Measurements from ENCODE around the gene THAP12.
"Not testable (repeated sequence)": the region's sequence is repeated elsewhere in the genome, so short reads cannot be mapped to it uniquely, and the experiment has no call there.

Gene THAP12

GRCh38 chr11:76406359-76406758, 25.4 kb upstream of the THAP12 start:
- H3K4me1 ChIP-seq, result peaks cover 10 to 26% (median 19%) of the 10 kb centered on the region in 10 experiments
- no peak overlapping the region for H3K9ac ChIP-seq
- H3K4me3 ChIP-seq, result no peak overlapping the region
- no peak overlapping the region for H3K27ac ChIP-seq
- no peak overlapping the region for H3K4me2 ChIP-seq
- H4K20me1 ChIP-seq, result no peaks in the 10 kb centered on the region
- TF ChIP-seq Cebpa-rat (IDR thresholded peaks at IDR 0.05), result no peak
- H3K36me3 ChIP-seq, result no peaks in the 10 kb centered on the region
- H3K27me3 ChIP-seq, result no peaks in the 10 kb centered on the region
- no peaks in the 10 kb centered on the region for H3K9me3 ChIP-seq (replicated peaks in 1 of 11)

DNA sequence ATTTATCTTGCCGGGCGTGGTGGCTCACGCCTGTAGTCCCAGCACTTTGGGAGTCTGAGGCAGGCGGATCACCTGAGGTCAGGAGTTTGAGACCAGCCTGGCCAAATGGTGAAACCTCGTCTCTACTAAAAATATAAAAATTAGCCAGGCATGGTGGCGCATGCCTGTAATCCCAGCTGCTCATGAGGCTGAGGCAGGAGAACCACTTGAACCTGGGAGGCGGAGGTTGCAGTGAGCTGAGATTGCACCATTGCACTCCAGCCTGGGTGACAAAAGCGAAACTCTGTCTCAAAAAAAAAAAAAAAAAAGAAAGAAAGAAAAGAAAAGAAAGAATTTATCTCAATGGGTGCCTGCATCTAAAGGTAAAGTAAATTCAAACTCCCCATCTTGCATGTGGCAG, 20.6 kb upstream of the THAP12 start:
- H3K9me3 ChIP-seq (replicated peaks in 1 of 11); H3K27ac ChIP-seq; H3K4me1 ChIP-seq; H4K20me1 ChIP-seq; H3K4me2 ChIP-seq; H3K4me3 ChIP-seq; H3K27me3 ChIP-seq; H3K9ac ChIP-seq; H3K36me3 ChIP-seq: not testable (repeated sequence)

DNA sequence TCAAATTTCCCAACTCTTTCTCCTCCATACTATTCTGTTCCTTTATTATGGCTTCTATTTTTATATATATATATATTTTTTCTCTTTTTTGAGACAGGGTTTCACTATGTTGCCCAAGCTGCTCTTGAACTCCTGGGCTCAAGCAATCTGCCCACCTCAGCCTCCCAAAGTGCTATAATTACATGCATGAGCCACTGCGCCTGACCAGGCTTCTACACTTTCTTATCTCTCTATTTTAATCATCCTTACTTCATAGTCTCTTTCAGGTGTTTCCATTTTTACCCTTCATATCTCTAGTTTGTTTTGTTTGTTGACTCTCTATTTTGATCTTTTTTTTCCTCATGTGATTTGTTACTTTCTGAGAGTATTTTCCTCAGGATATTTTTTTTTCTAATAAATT, 20.0 kb upstream of the THAP12 start:
- Histone ChIP-seq H3K9ac (no peak overlapping the region), H3K27me3 (no peaks in the 10 kb centered on the region), H3K4me1 (no peaks in the 10 kb centered on the region), H3K27ac (no peak overlapping the region), H4K20me1 (no peaks in the 10 kb centered on the region), H3K36me3 (no peaks in the 10 kb centered on the region), H3K4me3 (no peak overlapping the region), H3K4me2 (no peak overlapping the region), H3K9me3 (replicated peaks in 1 of 11) (no peaks in the 10 kb centered on the region)
- no peak for TF ChIP-seq Cebpa-rat (IDR thresholded peaks at IDR 0.05)

DNA sequence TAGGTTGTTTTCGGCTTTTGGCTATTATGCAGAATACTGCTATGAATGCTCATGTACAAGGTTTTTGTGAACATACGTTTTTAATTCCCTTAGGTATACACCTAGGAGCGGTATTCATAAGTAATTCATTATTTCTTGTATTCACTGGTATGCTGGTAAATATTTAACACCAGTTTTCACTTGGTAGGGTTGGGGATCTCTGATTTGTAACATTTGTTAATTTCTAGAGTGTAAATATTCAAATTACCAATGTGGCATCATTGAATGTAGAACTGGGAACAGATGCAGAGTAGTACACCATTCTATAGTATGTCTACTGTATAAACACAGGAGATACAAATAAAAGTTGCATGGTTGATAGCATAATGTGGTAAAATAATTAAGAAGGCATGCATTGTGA, 16.5 kb upstream of the THAP12 start:
- no peaks in the 10 kb centered on the region for H3K36me3 ChIP-seq
- H3K4me1 ChIP-seq, result no peaks in the 10 kb centered on the region
- no peaks in the 10 kb centered on the region for H4K20me1 ChIP-seq
- no peaks in the 10 kb centered on the region for H3K27me3 ChIP-seq
- no peaks in the 10 kb centered on the region for H3K9me3 ChIP-seq (replicated peaks in 1 of 11)
- H3K27ac ChIP-seq, result no peak overlapping the region
- H3K9ac ChIP-seq, result no peak overlapping the region
- no peak overlapping the region for H3K4me3 ChIP-seq
- TF ChIP-seq Cebpa-rat (IDR thresholded peaks at IDR 0.05), result no peak
- no peak overlapping the region for H3K4me2 ChIP-seq

- no peak for TF ChIP-seq Cebpa-rat (IDR thresholded peaks at IDR 0.05)
- H3K9me3 ChIP-seq (replicated peaks in 1 of 11), result no peaks in the 10 kb centered on the region
- no peaks in the 10 kb centered on the region for H4K20me1 ChIP-seq
- H3K27ac ChIP-seq, result no peak overlapping the region
- no peaks in the 10 kb centered on the region for H3K4me1 ChIP-seq
- no peaks in the 10 kb centered on the region for H3K27me3 ChIP-seq
- H3K36me3 ChIP-seq, result no peaks in the 10 kb centered on the region
- no peak overlapping the region for H3K4me3 ChIP-seq
- H3K4me2 ChIP-seq, result no peak overlapping the region
- no peak overlapping the region for H3K9ac ChIP-seq
Observed at GRCh38 chr11:76395296-76395695, 14.4 kb upstream of the THAP12 start.

DNA sequence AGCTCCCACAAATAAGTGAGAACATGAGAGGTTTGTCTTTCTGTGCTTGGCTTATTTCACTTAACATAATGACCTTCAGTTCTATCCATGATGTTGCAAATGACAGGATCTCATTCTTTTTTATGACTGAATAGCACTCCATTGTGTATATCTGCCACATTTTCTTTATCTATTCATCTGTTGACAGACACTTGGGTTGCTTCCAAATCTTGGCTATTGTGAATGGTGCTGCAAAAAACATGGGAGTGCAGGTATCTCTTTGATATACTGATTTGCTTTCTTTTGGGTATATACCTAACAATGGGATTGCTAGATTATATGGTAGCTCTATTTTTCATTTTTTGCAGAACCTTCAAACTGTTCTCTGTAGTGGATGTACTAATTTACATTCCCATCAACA, 13.5 kb upstream of the THAP12 start:
- no peaks in the 10 kb centered on the region for H4K20me1 ChIP-seq

GRCh38 chr11:76392870-76393269, 11.9 kb upstream of the THAP12 start:
- no peak overlapping the region for H3K4me3 ChIP-seq
- peak overlapping the region in 2 of 11 experiments; percentile 9 to 49; a peak in 1 of 22 replicates for H3K27ac ChIP-seq
- no peaks in the 10 kb centered on the region for H3K9me3 ChIP-seq (replicated peaks in 1 of 11)
- H3K36me3 ChIP-seq, result no peaks in the 10 kb centered on the region
- H3K4me1 ChIP-seq, result no peaks in the 10 kb centered on the region
- H4K20me1 ChIP-seq, result no peaks in the 10 kb centered on the region
- no peak overlapping the region for H3K9ac ChIP-seq
- H3K4me2 ChIP-seq, result no peak overlapping the region
- no peak for TF ChIP-seq Cebpa-rat (IDR thresholded peaks at IDR 0.05)
- H3K27me3 ChIP-seq, result no peaks in the 10 kb centered on the region

More for the DNA sequence above, 13.5 kb upstream of the THAP12 start:
- no peaks in the 10 kb centered on the region for H3K9me3 ChIP-seq (replicated peaks in 1 of 11)
- TF ChIP-seq Cebpa-rat (IDR thresholded peaks at IDR 0.05), result no peak
- no peak overlapping the region for H3K9ac ChIP-seq
- no peak overlapping the region for H3K4me2 ChIP-seq
- no peaks in the 10 kb centered on the region for H3K27me3 ChIP-seq
- H3K4me1 ChIP-seq, result no peaks in the 10 kb centered on the region
- H3K27ac ChIP-seq, result no peak overlapping the region
- no peaks in the 10 kb centered on the region for H3K36me3 ChIP-seq
- H3K4me3 ChIP-seq, result no peak overlapping the region

DNA sequence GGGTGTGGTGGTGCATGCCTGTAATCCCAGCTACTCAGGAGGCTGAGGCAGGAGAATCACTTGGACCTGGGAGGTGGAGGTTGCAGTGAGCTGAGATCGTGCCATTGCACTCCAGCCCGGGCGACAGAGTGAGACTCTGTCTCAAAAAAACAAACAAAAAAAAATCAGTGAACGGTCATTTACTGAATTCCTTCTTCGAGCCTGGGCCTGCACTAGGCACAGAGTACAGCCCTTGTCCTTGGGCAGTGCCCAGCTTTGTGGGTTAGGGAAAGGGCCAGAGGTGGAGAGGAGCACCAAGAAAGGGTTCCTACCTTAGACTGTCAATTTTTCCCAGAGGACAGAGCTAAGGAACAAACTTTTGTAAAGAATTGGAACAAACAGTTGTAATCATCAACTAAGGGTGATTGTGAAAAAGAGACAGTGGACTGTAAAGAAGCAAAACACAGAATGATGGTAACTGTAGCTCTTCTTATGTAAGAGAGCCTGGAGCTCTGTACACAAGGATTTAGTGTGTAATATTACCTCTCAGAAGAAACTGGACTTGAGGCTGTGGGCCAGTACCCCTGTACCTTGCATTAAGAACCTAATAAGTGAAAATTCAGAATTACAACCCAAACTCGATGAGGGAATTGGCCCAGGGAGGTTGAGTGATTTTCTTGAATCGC, 11.0 kb upstream of the THAP12 start:
- Histone ChIP-seq H3K9me3 (replicated peaks in 1 of 11) (no peaks in the 10 kb centered on the region), H3K9ac (no peak overlapping the region), H3K4me1 (no peaks in the 10 kb centered on the region), H3K4me2 (no peak overlapping the region), H4K20me1 (no peaks in the 10 kb centered on the region), H3K4me3 (no peak overlapping the region), H3K27ac (peak overlapping the region in 1 of 11 experiments; percentile 49; a peak in 1 of 22 replicates), H3K27me3 (no peaks in the 10 kb centered on the region), H3K36me3 (no peaks in the 10 kb centered on the region)
- TF ChIP-seq Cebpa-rat (IDR thresholded peaks at IDR 0.05), result no peak

GRCh38 chr11:76391021-76391420, 10.1 kb upstream of the THAP12 start:
- Histone ChIP-seq H4K20me1 (no peaks in the 10 kb centered on the region), H3K27ac (no peak overlapping the region), H3K4me2 (no peak overlapping the region), H3K9me3 (replicated peaks in 1 of 11) (no peaks in the 10 kb centered on the region), H3K4me1 (no peaks in the 10 kb centered on the region), H3K4me3 (no peak overlapping the region), H3K9ac (no peak overlapping the region), H3K27me3 (no peaks in the 10 kb centered on the region), H3K36me3 (0 out of 22 replicates have a peak, but pooled peaks cover 0 to 3% (median 0%) of the 10 kb centered on the region in 11 experiments)
- TF ChIP-seq Cebpa-rat (IDR thresholded peaks at IDR 0.05), result no peak

DNA sequence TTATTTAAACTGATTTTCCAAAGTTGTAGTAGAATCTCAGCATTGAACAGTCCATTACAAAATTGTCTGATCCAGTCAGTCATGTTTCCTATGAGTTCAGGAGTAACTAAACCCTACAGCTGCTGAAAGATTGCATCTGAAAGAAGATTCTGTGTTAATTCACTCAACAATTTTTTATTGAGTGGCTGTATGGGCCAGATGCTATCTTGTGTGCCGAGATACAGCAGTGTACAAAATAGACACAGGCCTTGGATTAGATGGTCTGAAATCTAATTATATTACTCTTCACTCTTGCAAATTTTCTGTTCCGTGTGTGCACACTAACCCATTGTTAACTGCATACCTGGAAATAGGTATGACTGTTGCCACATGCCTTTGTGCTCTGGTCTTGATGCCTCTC, 7.5 kb upstream of the THAP12 start:
- no peak overlapping the region for H3K27ac ChIP-seq
- H3K9ac ChIP-seq, result no peak overlapping the region
- H3K4me1 ChIP-seq, result peaks cover 0 to 6% (median under 1%) of the 10 kb centered on the region in 10 experiments; a peak in 4 of 20 replicates
- H3K27me3 ChIP-seq, result no peaks in the 10 kb centered on the region
- no peak overlapping the region for H3K4me3 ChIP-seq
- H4K20me1 ChIP-seq, result no peaks in the 10 kb centered on the region; a peak in 1 of 22 replicates
- H3K36me3 ChIP-seq, result peaks cover 0 to 13% (median 4%) of the 10 kb centered on the region in 11 experiments; a peak in 6 of 22 replicates
- no peak for TF ChIP-seq Cebpa-rat (IDR thresholded peaks at IDR 0.05)
- no peaks in the 10 kb centered on the region for H3K9me3 ChIP-seq (replicated peaks in 1 of 11)
- H3K4me2 ChIP-seq, result no peak overlapping the region

Data from BLaER1 treated with 17β-estradiol and CSF1 and Interleukin-3, amounts not matched to agents 10 nM and 100 nM (cell line).